Brain microvascular endothelial cell (primary cell): ENCODE measurements around the gene TIGAR.

Experiments
- DNase-seq: peaks from one replicate; pipeline ENCODE4 v3.0.0-alpha.2; 2020
- H3K27ac ChIP-seq: fragments of 250-450 bp; sonication (Bioruptor Pico); 2 replicates; pipeline ENCODE4 v1.5.1; 2020; ENCODE audit warnings: mild to moderate bottlenecking, moderate library complexity
- H3K27me3 ChIP-seq: fragments of 250-450 bp; sonication (Bioruptor Pico); replicated peaks from 2 replicates; pipeline ENCODE4 v1.5.1; 2020; ENCODE audit warnings: mild to moderate bottlenecking
- H3K36me3 ChIP-seq: fragments of 250-450 bp; sonication (Bioruptor Pico); replicated peaks from 2 replicates; pipeline ENCODE4 v1.5.1; 2020; ENCODE audit warnings: mild to moderate bottlenecking
- H3K4me3 ChIP-seq: 2 replicates; pipeline ENCODE4 v1.5.1; 2011; ENCODE audit warnings: low read depth, mild to moderate bottlenecking, control low read depth, low read length, moderate library complexity
- CTCF ChIP-seq: IDR thresholded peaks from 2 replicates; pipeline ENCODE4 v1.5.1; 2011; ENCODE audit warnings: low read depth, mild to moderate bottlenecking, moderate library complexity, low read length, control low read depth, inconsistent platforms; ENCODE audit errors: missing control alignments
- in situ Hi-C: cut with HindIII; loops from 2 replicates; pipeline ENCODE4 v1.10.0; 2017; ENCODE audit warnings: low sequenced_read_pairs, low pct_ligation_motif_present

The TIGAR gene

DNA sequence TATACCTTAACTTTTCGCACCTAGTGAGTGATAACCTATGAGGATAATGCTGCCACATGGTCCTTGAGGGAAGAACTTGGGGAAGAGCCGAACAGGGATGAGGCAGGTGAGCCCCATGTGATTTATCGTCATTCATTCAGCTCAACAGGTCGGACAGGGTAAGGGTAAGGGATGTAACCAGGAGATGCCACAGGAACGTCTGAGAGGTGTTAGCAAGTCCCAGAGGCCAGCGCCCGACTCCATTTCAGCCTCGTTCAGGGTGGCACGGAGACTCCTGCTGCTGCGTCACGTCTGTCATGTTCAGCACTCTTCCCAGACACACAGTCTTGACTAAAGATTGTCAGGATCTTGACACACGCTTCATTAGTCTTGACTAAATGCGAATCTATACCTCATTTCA is 23.4 kb upstream of the TIGAR start:
- no peak for DNase-seq
- H3K36me3 ChIP-seq: no peaks in the 10 kb centered on the region
- H3K27ac ChIP-seq: no peak overlapping the region
- H3K27me3 ChIP-seq: peaks cover 2% of the 10 kb centered on the region
- no peak overlapping the region for H3K4me3 ChIP-seq
- in situ Hi-C loops: no loop called here
- TF ChIP-seq CTCF: no peak

- TF ChIP-seq CTCF: no peak
- Histone ChIP-seq H3K27ac (no peak overlapping the region), H3K27me3 (peaks cover 8% of the 10 kb centered on the region), H3K36me3 (no peaks in the 10 kb centered on the region), H3K4me3 (no peak overlapping the region)
- no peak for DNase-seq
- in situ Hi-C loops: no loop called here
Observed at GRCh38 chr12:4300883-4301282, 20.1 kb upstream of the TIGAR start.

GRCh38 chr12:4301932-4302501 is 19.0 kb upstream of the TIGAR start:
- DNase-seq: no peak
- Histone ChIP-seq H3K27ac (no peak overlapping the region), H3K27me3 (peaks cover 11% of the 10 kb centered on the region), H3K36me3 (no peaks in the 10 kb centered on the region), H3K4me3 (no peak overlapping the region)
- no peak for TF ChIP-seq CTCF
- in situ Hi-C loops: no loop called here

DNA sequence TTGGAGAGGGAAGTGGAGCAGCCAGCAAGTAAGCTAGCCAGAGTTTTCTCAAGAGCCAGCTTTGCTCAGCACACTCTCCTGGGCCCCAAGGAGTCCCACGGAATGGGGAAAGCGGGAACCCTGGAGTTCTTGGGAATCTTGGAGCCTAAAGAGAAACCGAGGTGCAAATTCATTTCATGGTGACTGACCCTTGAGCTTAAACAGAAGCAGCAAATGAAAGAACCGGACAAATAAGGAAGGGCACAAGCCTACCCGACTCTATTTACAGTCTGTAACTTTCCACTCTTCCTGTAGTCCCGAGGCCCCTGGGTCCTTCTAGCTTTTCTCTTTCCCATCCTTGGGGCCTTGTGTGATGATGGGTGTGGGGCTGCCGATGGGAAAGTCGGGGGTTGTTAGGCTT is 18.1 kb upstream of the TIGAR start:
- in situ Hi-C loops: no loop called here
- no peak for TF ChIP-seq CTCF
- Histone ChIP-seq H3K27ac (no peak overlapping the region), H3K36me3 (no peaks in the 10 kb centered on the region), H3K4me3 (no peak overlapping the region), H3K27me3 (peaks cover 11% of the 10 kb centered on the region)
- DNase-seq: no peak

- H3K36me3 ChIP-seq: no peaks in the 10 kb centered on the region
- H3K27me3 ChIP-seq: peaks cover 11% of the 10 kb centered on the region
- DNase-seq: no peak
- no peak overlapping the region for H3K4me3 ChIP-seq
- no peak for TF ChIP-seq CTCF
- no peak overlapping the region for H3K27ac ChIP-seq
- in situ Hi-C loops: no loop called here
Observed at GRCh38 chr12:4303750-4304149, 17.3 kb upstream of the TIGAR start.
